ENCODE results near the gene JAG2. TPM values are rescaled to one million over a fixed set of nuclear protein-coding genes. Genes with fewer than 3 reads are reported as not detected.

Gene JAG2
- total RNA-seq, 1 donor from 2014 or later = 2.4 TPM

- no peaks in the 10 kb centered on the region for H3K27me3 ChIP-seq (ENCODE audit: control insufficient read depth, insufficient read depth, low read length)
- no peak for DNase-seq (ENCODE audit: low read depth)
- H3K36me3 ChIP-seq (ENCODE audit: control insufficient read depth, insufficient read depth, low read length) = peaks cover 1% of the 10 kb centered on the region
- no peak overlapping the region for H3K4me3 ChIP-seq (ENCODE audit: low read depth, low read length)
- TF ChIP-seq CTCF (IDR thresholded peaks at IDR 0.05; ENCODE audit: insufficient read depth, low read length, poor library complexity, severe bottlenecking) = no peak
Observed at GRCh38 chr14:105213361-105213760, 44.8 kb upstream of the JAG2 start.

- no peak for TF ChIP-seq CTCF (IDR thresholded peaks at IDR 0.05; ENCODE audit: insufficient read depth, low read length, poor library complexity, severe bottlenecking)
- no peak for DNase-seq (ENCODE audit: low read depth)
- Histone ChIP-seq H3K36me3 (ENCODE audit: control insufficient read depth, insufficient read depth, low read length) (peaks cover 1% of the 10 kb centered on the region), H3K27me3 (ENCODE audit: control insufficient read depth, insufficient read depth, low read length) (no peaks in the 10 kb centered on the region), H3K4me3 (ENCODE audit: low read depth, low read length) (no peak overlapping the region)
Observed at GRCh38 chr14:105212541-105213300, 44.1 kb upstream of the JAG2 start.

GRCh38 chr14:105211758-105212089 is 43.1 kb upstream of the JAG2 start:
- no peak for DNase-seq (ENCODE audit: low read depth)
- Histone ChIP-seq H3K27me3 (ENCODE audit: control insufficient read depth, insufficient read depth, low read length) (no peaks in the 10 kb centered on the region), H3K36me3 (ENCODE audit: control insufficient read depth, insufficient read depth, low read length) (peaks cover 1% of the 10 kb centered on the region), H3K4me3 (ENCODE audit: low read depth, low read length) (no peak overlapping the region)
- no peak for TF ChIP-seq CTCF (IDR thresholded peaks at IDR 0.05; ENCODE audit: insufficient read depth, low read length, poor library complexity, severe bottlenecking)

- Histone ChIP-seq H3K4me3 (ENCODE audit: low read depth, low read length) (no peak overlapping the region), H3K27me3 (ENCODE audit: control insufficient read depth, insufficient read depth, low read length) (no peaks in the 10 kb centered on the region), H3K36me3 (ENCODE audit: control insufficient read depth, insufficient read depth, low read length) (peaks cover 1% of the 10 kb centered on the region)
- DNase-seq (ENCODE audit: low read depth) = no peak
- TF ChIP-seq CTCF (IDR thresholded peaks at IDR 0.05; ENCODE audit: insufficient read depth, low read length, poor library complexity, severe bottlenecking) = no peak
Observed at GRCh38 chr14:105211086-105211757, 42.6 kb upstream of the JAG2 start.

- Histone ChIP-seq H3K36me3 (ENCODE audit: control insufficient read depth, insufficient read depth, low read length) (peaks cover 1% of the 10 kb centered on the region), H3K4me3 (ENCODE audit: low read depth, low read length) (no peak overlapping the region), H3K27me3 (ENCODE audit: control insufficient read depth, insufficient read depth, low read length) (peaks cover 2% of the 10 kb centered on the region)
- DNase-seq (ENCODE audit: low read depth) = no peak
- no peak for TF ChIP-seq CTCF (IDR thresholded peaks at IDR 0.05; ENCODE audit: insufficient read depth, low read length, poor library complexity, severe bottlenecking)
Observed at GRCh38 chr14:105210266-105211025, 41.9 kb upstream of the JAG2 start.
